NCI-H748 treated with DMSO at 0.1 percent for 48 hours (cell line): Measurements from ENCODE around the gene TSPAN15.

ENCODE experiments used
- DNase-seq: peaks from one replicate; lab custom pipeline; 2025; lab: John Stamatoyannopoulos, UW

The TSPAN15 gene

DNA sequence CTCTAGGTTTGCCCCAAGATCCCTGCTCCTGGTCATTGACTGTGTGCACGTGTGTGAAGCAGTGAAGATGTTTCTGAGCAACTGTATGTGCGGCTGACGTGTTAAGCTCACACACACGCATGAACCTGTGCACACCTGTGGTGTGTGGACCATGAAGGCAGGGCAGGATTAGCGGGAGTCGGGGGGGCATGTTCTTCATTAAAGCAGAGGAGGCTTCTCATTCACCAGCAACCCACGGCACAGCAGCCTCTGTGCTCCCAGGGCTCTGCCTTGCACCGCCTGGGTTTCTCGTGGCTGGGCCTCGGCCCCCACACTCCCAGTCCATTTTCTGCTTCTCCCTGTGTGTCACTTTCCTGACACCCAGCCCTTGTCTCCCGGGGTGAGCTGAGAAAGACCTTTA is 33.7 kb upstream of the TSPAN15 start:
- no peak for DNase-seq

DNA sequence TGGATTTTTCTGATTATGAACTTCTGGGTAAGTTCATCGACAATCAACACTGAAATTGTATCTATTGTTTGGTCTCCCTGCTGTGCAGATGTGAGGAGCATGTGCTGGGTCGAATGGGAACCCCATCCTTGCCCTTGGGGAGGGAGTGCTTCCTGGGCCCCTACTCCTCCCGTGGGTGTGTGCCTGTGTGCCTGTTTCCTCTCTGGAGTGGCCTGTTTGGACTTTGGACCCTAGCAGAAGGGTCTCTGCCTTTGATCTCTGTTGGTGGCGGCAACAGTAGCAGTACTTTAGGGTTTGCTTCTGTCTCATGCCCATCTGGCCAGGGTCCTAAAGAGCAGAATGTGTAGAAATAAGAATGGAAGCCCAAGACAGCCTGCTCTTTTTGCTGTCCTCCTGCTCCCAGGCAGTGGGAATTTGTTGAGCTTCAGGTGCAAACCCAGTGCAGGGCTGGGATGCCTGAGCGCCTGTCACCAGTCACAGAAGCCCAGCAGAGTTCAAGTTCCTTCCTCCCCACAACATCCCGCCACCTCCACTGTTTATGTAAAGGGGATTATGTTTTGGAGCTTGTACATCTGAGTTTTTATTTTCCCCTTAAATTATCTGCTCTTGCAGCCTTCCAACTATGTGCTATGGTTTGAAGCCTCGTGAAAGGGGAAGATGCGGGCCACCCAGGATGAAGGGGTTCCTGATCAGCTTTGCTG is 33.1 kb upstream of the TSPAN15 start:
- no peak for DNase-seq

DNA sequence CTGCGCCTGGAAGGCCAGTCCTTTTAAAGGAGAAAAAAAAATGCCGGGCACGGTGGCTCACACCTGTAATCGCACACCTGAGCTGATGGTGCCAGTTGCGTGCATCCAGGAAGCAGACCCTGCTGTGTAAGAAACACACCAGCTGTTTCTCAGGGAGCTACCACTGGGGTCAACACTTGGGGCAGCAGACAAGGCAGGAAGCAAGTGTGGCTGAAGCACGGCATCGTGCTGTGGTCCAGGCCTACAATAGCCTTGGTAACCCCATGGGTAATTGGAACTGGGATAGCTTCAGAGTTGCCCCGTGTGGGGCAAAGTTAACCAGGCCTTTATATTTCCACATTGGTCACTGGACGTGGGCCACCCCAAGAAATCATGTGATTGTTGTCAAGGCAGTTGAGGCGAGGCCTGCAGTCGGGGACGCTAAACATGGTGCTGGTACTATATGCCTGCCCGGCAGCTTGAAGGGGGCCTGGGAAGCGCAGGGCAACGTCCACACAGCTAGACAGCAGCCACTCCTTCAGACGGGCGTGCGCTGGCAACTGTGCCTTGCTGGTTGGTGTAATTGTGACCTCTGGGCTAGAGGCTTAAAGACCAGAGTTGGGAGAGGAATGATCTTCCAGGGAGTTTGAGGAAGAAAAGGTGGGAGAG is 32.0 kb upstream of the TSPAN15 start:
- DNase-seq = no peak

DNA sequence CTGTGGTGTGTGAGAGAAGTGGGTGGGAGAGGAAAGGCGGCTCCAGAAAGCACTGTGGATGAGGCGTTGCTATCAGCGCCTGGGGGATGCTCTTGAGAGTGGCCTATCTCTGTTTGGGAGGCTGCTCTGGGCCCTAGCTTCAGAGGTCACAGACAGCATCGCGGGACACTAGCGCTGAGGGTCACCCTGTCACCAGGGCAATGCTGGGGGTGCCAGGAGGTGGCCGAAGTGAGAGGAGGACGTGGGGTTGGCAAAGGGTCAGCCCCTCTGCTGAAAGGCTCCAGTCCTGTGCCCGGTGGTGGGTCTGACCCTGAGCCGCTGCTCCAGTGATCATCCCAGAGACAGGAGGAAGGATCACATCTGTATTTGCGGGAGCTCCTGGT is 31.5 kb upstream of the TSPAN15 start:
- no peak for DNase-seq

DNA sequence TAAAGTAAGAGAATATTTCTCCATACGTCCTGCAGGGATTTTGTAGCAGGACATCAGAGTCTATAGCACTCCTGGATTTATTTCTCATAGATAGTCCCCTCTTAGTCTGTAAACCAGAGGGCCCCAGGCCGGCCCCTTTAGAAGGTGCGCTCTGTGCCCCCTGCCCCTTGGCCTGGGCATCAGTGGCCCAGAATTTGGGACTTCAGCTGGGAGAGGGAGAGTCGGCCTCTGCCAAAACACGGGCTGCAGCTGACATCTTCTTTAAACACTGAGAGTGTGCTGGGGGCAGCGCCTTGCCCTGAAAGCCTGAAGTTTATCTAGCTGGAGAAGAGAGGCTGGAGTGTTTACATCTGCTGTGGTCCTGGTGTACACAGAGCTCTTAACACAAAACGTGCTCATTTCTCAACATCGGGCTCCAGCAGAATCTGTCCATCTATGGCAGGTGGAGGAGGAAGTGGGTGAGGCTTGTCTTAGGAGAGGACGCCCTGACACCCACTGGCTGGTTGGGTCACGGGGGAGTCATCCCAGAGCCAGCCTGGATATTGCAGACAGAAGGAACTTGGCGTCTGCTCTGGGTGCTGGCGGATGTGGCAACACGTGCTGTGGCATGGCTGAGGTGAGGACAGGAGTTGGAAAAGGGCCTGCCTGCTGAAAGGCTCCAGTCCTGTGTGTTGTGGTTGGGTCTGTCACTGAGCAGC is 29.5 kb upstream of the TSPAN15 start:
- DNase-seq = no peak

DNA sequence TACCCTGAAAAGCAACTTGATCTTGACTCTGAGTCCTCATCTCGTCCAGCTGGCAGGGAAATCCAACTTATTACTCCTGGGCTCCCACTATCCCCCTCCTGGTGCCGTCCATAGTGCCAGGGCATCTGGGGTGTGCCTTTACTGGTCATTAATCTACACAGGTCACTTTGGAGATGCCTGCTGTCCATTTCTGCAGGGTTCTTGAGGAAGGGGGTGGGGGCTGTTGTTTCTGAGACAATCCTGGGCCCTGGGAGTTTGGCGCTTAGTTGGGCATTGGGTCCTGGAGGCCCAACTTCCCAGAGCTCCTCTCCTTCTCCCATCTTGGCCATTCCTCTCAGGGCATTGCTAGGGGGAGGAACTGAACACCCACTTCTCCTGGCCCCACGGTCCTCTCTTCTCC is 28.6 kb upstream of the TSPAN15 start:
- DNase-seq = no peak

DNA sequence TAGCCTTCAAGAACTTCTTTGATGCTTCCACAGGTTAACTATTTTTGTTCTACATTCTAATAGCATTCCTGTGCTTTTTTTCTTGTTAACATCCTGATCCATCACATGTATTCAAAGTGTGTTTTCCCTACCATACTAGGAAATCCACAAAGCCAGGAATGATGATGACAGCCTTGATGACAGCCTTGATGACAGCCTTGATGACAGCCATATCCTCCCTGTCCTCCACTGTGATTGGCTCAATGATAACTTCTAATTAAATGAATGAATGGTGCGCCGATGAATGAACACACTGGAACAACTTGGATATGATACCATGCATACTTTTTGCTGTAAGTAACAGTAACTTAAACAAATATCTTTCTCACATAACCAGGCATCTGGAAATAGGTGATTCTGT is 26.2 kb upstream of the TSPAN15 start:
- DNase-seq = no peak

DNA sequence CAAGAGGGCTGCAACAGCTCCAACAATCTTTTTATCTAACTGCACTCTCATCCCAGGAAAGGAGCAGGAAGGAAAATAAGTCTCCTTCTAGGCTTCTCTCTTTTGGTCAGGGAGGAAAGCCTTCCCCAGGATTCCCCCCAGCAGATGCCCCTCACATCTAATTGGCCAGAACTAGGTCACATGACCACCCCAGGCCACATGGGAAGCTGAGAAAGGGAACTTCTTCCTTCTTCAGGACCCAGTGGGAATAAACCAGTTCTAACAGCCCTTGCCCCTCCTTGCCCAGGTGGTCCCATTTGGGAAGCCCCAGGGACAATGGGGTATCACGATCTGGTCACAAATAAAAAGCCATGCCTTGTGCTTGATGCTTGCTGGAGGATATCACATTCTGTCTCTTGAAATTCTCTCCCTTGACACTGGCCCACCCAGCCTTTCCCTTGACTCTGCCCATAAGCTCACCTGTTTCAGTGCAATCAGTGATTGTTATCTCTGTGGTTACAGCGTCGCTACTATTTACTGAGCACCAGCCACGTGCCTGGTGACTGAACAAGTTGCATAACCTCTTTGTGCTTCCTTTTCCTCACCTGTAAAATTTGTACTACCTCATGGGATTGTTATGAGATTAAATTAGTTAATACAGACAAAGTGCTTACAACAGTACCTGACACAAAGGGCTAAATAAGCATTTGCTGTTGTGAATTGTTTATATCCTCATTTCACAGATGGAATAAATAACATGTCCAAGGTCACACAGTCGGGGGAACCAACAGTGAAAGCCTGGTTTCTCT is 25.6 kb upstream of the TSPAN15 start:
- DNase-seq = no peak

- DNase-seq = no peak
These were observed 24.9 kb upstream of the TSPAN15 start for GRCh38 chr10:69426376-69426727.

DNA sequence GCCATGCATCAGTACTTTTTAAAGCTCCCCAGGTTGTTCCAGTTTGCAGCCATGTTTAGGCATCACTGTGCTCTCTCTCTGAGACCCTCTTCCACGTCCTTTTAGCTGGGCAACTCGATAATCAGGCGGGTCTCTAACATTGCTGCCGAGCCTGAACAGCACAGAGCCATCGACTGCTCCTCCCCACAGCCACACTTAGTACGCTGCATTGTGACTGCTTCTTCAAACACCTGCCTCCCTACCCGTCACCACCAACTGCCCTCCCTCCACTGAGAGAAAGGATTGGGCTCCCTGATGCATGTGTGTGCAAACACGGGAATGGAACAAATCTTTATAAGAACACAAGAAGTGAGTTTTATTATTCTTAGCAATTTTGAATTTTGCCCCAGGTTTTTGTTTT is 23.1 kb upstream of the TSPAN15 start:
- no peak for DNase-seq

GRCh38 chr10:69434169-69434568 is 17.1 kb upstream of the TSPAN15 start:
- no peak for DNase-seq

DNA sequence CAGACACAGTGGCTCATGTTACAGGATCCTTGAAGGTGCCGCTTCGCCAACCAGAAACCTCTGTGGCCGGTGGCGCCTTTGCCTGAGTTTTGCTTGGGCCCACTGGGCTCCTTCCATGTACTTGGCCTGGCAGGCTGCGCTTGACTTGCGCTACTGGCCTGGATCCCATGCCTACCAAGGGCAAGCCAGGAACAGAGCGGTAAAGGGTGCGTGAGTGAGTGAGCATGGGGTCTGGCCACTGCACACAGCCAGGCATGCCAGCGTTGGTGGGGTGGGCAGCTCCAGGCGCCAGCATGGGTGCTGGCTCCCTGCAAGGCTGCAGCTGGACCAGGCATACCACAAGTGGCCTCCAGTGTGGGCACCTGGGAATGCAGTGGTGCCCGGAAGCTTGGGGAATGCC is 16.3 kb upstream of the TSPAN15 start:
- no peak for DNase-seq

DNA sequence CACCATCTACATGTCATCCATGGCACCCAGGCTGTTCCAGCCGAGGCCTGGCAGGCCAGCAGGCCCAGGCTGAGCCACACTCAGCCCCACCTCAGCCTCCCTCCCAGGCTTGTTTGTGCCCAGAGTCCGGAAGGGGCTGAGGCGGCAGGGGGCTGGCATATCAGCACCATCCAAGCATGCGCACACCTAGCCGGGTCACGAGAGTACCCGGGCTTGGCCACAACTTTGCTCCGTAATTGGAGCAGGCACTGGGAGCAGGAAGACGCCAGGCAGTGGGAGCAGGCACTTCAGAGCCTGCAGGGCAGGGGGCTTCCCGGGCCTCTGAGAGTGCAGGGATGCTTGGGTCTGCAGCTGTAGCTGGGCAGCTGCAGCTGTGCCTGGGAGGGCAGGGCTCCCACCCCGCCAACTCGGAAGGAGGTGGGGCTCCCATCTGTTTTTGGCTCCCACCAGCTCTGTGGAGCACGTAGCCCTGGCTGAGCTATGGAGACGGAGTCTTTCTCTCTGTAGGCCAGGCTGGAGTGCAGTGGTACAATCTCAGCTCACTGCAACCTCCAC is 15.2 kb upstream of the TSPAN15 start:
- no peak for DNase-seq

DNA sequence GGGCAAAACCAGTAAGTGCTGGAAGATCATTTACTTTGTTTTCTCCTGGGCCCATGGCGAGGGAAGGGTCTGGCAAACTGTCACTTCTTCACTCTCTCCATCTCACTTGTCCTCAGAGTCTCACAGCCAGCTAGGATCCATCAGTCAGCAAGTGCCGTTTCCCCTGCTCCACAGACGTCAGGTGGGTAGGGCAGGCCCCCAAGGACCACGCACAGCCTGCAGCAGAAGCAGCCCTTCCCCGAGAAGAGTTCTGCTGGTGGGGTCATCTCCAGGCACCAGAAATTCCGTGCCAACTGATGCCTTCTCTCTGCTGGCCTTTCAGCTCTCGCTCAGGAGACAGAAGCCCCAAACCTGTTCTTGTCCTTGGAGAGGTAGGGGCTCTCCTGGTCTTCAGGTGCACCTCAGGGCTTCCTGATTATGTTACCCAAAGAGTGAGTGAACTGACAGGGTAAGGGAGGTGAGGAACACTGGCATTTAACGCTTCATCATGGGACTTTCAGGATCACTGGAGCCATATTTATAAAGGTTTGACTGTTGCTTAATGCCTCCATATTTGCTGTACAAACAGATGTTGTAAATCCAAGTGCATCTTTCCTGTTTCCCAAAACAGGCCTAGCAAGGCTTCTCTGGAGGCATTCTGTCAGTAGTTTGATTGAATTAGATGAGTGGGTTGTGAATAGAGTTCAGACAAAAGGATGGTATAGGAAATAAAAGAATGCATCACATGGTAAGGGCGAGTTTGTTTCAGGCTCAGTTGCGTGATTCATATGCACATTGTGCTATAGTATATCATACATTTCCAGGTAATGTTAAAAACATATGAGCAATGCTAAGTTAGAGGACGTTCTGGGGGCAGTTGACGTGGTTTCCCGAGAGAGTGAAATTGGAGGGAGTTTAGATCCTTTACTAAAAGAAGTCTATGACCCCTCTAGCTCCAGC is 13.7 kb upstream of the TSPAN15 start:
- DNase-seq = no peak

- no peak for DNase-seq
These were observed 12.5 kb upstream of the TSPAN15 start for GRCh38 chr10:69438536-69439349.

- DNase-seq = no peak
These were observed 11.9 kb upstream of the TSPAN15 start for GRCh38 chr10:69439350-69439739.

- DNase-seq = no peak
These were observed 11.3 kb upstream of the TSPAN15 start for GRCh38 chr10:69439813-69440506.

DNA sequence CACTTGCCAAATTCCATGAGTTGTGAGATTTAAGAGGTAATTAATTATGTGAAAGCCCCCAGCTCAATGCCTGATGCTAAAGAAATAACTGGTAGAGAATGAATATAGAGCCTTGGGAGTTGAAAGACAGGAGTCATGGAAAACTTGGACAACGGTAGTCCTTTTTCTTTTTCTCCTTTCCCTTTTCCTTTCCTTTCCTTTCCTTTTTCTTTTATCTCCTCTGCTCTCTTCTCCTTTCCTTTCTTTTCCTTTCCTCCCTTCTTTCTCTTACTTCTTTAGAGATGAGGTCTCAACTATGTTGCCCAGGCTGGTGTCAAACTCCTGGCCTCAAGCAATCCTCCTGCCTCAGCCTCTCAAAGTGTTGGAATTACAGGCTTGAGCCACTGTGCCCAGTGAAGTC is 7.9 kb upstream of the TSPAN15 start:
- DNase-seq = no peak

DNA sequence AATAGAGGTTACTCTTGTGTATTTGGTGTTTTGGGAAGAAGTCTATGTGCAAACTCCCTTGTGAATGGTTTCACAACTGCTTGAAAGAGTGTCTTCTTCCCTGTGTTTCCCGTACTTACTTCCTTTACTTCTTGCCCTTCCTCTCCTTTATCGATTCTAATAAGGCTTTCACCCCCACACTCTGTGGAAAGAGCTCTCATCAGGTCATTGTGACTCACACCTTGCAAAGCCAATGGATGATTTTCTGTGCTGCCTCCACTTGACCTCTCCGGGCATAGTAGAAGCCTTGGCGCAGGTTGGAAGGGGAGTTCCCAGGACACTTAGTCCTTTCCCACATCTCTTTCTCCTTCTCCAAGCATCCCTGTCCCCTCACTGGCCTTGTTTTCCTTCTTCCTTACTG is 6.2 kb upstream of the TSPAN15 start:
- no peak for DNase-seq

DNA sequence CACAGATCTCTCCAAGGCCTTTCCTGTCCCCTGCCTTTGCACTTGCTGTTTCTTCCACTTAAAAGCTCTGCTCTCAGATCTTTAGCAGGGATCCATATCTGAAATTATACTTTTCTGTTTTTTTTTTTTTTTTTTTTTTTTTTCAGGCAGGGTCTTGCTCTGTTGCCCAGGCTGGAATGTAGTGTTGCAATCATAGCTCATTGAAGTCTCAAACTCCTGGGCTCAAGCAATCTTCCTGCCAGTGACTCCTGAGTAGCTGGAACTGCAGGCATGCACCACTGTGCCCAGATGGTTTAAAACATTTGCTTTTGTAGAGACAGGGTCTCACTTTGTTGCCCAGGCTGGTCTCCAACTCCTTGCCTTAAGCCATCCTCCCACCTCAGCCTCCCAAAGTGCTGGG is 5.0 kb upstream of the TSPAN15 start:
- DNase-seq = no peak
